HG03039 (cell line): ENCODE data around the gene CSF2RB.
A peak's percentile ranks its signal among the peaks of the same experiment; 100 is the strongest.

Experiments
- ATAC-seq: cut with Tn5 transposase; IDR thresholded peaks from one replicate; pipeline ENCODE4 v1.9.1; 2021; ENCODE audit warnings: mild to moderate bottlenecking, moderate library complexity; ENCODE audit not compliant: unreplicated experiment

Gene CSF2RB

GRCh38 chr22:36887162-36887561, 26.3 kb upstream of the CSF2RB start:
- no peak for ATAC-seq

DNA sequence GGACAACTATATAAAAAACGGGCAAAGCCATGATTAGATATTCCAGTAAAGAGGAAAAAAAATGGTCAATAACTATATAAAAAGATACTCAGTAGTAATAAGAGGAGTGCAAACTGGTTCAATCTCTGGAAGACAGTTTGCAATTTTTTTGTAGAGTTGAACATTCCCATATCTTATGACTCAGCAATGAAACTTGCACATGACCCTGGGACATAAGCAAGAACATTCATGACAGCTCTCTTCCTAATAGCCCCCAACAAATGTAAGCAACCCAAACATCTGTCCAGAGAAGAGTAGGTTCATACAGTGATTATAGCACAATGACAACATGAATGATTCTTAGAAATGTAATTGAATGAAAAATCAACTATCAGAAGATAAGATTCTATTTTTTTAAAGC, 21.8 kb upstream of the CSF2RB start:
- no peak for ATAC-seq

DNA sequence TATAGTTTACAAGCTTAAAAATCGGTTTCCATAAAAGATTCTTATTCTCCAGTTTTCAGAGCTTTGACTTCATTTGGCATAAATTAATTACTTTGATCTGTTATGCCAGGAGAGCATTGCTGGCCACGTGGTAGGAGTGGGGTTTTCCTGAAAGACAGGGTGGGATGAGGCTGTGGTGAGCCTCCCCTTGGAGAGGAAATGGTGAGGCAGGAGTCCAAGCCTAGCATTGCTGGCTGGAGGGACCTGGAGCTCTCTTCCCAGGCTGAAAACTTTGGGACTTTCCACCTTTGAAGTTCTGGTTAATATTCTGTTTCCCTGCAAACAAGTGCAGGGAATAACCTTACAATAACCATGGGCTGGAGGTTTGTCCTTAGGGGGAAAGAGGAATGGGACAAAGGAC, 21.1 kb upstream of the CSF2RB start:
- no peak for ATAC-seq

DNA sequence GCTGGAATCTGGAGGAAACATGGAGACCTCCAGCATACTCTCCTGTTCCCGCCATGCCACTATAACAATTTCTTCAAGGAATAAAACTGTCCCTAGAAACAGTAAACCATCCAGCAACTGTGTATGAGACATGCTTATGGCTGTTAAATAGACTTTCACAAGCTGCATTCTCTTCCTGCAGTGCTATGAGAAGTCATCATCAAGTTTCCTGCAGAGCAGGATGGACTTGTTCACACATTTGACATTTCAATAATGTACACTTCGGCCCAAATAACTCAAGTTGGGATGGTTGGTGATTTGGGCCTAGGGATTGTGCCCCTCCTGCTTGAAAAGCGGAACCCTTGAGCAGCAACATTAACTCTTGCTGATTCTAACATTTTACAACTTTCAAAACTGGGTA, 20.2 kb upstream of the CSF2RB start:
- ATAC-seq = no peak

DNA sequence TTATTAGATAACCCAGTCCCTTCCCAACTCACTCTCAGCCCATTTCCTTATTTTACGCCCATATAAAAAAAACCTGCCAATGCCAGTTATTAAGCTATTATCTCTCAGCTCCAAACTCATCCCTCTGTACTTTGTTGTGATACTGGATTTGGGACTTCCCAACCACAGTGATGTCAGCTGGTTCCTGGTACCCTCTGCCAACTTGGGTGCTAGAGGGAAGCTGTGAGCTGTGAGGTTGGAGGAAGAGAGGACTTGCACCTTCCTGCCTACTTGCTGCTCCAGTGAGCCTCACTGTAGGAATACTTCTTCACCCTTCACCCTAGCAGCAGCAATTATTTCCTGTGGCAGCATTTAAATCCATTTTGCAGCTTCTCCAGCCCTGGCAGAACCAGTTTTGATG, 19.2 kb upstream of the CSF2RB start:
- no peak for ATAC-seq

DNA sequence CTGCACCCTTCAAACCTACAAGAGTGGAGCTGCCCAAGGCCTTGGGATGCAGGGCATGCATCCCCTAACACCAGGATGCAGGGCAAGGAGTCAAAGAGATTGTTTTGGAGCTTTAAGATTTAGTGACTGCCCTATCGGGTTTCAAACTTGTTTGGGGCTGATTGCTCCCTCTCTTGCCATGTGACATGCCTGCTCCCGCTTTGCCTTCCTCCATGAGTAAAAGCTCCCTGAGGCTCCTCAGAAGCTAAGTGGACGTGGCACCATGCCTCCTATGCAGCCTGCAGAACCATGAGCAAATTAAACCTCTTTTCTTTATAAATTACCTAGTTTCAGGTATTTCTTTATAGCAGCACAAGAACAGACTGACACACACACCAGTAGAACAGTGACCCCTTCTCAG, 15.8 kb upstream of the CSF2RB start:
- no peak for ATAC-seq

DNA sequence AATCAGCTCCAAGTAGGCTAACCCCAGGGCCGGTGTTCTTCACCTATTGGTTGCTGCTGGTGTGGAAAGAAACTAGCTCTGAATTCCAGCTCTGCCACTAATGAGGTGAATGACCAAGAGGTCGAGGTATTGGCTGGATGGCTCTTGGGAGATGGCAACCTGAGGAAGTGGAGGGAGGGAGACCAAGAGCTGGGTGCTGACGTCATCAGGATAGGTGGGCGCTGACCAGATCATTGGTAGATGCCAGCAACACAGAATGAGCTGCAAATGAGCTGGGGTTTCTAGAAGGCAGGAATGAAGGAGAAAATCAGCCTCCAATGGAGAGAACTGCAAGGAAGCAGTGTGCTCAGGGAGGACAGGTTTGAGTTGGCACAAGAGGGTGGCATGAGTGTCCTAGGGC, 14.7 kb upstream of the CSF2RB start:
- ATAC-seq = no peak

DNA sequence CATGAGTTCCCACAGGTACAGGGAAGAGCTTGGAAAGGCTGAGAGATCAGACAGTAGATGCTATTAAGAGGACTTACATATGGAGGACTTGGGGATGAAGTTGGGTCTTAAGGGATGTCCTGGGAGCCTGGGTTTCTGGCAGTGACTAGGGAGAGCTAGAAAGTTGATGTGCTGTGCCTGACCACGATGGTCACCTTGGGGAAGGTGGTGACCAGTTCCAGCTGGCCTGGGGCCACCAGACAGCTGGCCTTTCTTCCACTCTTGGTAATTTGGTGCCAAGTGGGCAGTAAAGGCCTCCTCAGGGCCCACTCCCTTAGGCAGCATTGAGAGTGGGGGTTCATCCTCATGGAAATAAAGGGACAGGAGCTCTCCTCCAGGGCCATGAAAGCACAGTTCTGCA, 13.9 kb upstream of the CSF2RB start:
- no peak for ATAC-seq

- no peak for ATAC-seq
Measured at GRCh38 chr22:36900225-36900624, 13.2 kb upstream of the CSF2RB start.

DNA sequence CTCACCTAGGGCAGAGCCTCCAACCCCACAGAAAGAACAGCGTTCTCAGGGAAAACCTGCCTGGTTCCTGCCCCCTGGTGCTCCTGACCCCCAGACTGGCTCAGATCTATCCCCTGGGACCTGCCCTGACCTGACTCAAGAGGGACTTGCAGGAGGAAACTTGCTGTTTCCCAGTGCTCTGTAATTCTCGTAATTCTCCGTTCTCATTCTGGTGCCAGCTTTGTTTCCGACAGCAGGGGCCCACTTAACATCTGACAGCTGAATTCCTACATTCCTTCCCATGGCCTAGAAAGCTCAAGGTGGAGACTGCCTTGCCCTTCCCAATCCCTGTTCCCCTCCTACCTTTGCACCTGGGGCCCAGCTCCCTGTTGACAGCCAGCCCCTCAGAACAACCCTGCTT, 12.5 kb upstream of the CSF2RB start:
- ATAC-seq = no peak

GRCh38 chr22:36901411-36902142, 11.9 kb upstream of the CSF2RB start:
- ATAC-seq = peak; percentile 48

DNA sequence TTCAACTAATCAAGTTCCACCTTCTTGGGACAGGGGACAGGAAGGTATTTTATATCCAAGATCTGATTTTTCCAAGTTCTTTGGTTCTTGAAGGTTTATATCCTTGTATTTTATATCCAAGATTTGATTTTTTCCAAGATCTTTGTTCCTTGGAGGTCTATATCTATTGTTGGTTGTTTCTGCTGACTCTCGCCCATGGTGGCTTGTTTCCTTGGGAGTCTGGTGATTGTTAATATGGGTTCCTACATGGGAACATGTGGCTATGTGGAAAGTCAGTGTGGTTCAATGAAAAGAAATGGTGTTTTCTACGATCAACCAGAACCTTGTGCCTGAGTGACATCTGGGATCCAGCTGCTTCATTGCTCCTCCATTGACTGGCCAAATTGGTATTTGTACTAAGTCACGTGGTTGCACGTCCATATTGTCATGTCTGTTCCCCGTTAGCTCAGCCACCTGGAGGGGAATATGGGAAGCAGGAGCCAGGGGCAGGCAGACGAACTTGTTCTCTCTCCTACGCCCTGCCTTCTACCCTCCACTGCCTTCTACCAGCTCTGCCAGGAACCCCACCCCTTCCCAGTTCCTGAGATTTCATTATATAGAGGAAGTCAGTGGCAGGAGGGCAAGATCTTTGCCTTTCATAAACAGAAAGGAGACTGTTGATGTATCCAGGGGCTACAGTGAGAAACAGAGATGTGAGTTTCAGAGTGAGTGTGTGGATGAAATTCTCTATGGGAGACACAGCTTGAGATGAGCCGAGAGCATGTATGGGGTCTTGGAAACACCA, 11.1 kb upstream of the CSF2RB start:
- ATAC-seq = no peak

DNA sequence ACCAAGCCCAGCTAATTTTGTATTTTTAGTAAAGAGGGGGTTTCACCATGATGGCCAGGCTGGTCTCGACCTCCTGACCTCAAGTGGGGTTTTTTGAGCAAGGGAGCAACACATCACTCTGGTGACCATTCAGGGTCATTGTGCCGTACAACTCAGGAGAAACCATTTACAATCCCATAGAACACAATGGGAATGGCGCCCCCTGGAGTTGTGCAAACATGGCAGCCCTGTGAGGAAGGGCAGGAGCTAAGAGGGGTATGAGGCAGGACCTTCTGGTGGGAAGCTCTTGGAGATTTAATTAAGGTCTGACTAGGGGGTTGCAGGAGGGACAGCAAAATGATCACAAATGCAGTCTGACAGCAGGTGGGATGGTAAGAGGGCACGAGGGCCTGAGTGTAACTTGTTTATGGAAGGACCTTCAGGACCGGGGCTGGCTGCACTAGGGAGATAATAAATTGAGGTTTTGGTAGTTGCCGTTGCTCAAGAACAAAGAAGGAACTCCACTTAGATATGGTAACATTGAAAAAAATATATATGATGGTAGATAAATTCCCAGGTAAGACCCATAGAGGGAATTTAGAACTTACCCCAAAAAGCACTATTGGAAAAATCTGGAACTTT, 9.1 kb upstream of the CSF2RB start:
- ATAC-seq = no peak

DNA sequence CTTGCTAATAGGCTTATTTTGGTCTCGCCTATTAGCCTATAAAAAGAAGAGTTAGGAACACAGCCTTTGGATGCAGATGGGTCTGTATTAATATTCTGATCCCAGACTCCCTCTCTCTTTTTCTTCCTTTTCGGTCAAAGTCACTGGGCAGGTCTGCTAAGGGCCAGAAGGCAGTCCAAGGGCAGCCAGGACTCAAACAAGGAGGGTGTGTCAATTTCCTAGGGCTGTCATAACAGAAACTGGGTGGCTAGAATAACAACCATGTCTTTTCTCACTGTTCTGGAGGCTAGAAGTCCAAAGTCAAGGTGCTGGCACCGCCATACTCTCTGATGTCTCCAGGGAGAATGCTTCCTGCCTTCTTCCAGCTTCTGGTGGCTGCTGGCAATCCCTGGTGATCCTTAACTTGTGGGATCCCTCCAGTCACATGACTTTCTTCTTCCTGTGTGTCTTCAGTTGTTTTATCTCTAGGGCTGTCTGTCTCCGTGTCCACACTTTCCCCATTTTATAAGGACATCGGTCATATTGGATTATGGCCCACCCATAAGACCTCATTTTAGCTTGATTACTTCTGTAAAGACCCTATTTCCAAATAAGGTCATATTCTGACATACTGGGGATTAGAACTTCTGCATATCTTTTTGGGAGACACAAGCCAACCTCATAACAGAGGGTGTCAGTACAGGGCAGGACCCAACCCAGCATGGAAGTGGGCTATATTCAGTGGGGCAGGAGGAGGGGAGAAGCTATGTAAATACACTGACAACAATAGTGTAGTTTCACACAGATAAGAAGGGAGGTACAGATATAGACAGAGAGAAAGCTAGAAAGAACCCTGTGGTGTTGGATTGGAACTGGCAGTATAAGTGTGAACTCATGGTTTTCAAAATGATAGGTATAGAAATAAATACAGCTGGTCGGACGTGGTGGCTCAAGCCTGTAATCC, 5.9 kb upstream of the CSF2RB start:
- no peak for ATAC-seq

DNA sequence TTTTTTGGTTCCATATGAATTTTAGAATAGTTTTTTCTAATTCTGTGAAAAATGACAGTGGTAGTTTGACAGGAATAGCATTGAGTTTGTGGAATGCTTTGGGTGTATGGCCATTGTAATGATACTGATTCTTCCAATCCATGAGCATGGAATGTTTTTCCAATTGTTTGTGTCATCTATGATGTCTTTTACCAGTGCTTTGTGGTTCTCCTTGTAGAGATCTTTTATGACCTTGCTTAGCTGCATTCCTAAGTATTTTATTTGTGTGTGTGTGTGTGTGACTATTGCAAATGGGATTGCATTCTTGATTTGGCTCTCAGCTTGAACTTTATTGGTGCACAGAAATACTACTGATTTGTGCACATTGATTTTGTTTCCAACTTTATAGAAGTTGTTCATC, 3.0 kb upstream of the CSF2RB start:
- ATAC-seq = no peak

GRCh38 chr22:36911887-36912661, 1.4 kb upstream of the CSF2RB start:
- ATAC-seq = no peak

GRCh38 chr22:36912694-36913426, 568 bp upstream of the CSF2RB start:
- no peak for ATAC-seq

DNA sequence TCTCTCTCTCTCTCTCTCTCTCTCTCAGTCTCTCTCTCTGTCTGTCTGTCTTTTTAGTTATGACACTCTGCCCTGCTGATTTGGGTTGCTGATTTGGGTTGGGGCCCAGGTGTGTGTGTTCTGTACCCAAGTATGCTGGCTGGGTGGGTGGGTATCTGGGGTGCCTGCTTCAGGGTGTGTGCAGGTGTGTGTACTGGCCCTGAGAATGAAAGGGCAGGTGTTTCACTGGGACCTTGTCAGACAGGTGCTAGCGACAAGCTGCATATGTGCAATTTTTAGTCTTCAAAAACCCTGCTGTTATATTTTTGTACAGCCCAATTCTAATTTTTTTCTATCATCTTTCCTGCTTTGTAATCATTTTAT, 943 bp downstream of the CSF2RB start:
- no peak for ATAC-seq

DNA sequence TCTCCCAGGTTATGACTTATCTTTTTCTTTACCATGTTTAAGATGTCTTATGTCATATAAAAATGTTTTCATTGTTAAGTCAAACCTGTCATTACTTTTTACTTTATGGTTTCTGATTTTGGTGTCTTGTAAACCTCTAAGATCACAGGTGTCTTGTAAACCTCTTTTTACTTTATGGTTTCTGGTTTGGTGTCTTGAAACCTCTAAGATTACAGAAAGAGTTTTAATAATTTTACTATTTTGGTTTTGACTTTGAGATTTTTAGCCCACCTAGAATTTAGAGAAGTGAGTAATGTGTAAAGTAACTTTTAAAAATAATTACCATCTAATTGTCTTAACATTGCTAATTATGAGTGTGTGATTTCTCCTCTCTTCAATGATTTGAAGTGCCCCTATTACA, 2.6 kb downstream of the CSF2RB start:
- no peak for ATAC-seq
